Activated naive CD4-positive, alpha-beta T cell treated with anti-CD3 and anti-CD28 coated beads, Interleukin-2, amount 50 U/mL, for 72 hours (primary cell): ENCODE results near the gene SLC26A11. TPM values are rescaled to one million over a fixed set of nuclear protein-coding genes. Genes with fewer than 3 reads are reported as not detected.
"Not testable (repeated sequence)": the region's sequence is repeated elsewhere in the genome, so short reads cannot be mapped to it uniquely, and the experiment has no call there.

ENCODE experiments used
- ATAC-seq, 2 donors: fragments of 150-1000 bp; cut with Tn5 transposase; 2 replicates each; pipeline ENCODE4 v1.10.0; 2021; ENCODE audit warnings: mild to moderate bottlenecking in 2 of 2, moderate library complexity in 2 of 2
- DNase-seq, 2 donors: peaks; one replicate each; pipeline ENCODE4 v3.0.0; 2021 to 2022; ENCODE audit warnings: low spot score in 2 of 2
- H3K27ac Mint-ChIP-seq, 2 donors: one replicate each; pipeline ENCODE4 v1.8.0; 2022; ENCODE audit warnings: mild to moderate bottlenecking in 2 of 2, mixed read lengths in 2 of 2
- H3K36me3 Mint-ChIP-seq, 2 donors: one replicate each; pipeline ENCODE4 v1.8.0; 2022; ENCODE audit warnings: mixed read lengths in 2 of 2
- H3K9me3 Mint-ChIP-seq, 2 donors: one replicate each; pipeline ENCODE4 v1.8.0; 2022; ENCODE audit warnings: mixed read lengths in 2 of 2
- total RNA-seq, 2 donors: library from RNA; stranded (reverse); gene quantifications; one replicate each; pipeline ENCODE4 v1.2.3, GENCODE V29; 2022

Gene SLC26A11
- total RNA-seq, 2 donors from 2014 or later, result 7.5 to 13.1 TPM

GRCh38 chr17:80191192-80191591, 29.0 kb upstream of the SLC26A11 start:
- no peak overlapping the region for H3K27ac Mint-ChIP-seq
- ATAC-seq, result no peak
- DNase-seq, result no peak

GRCh38 chr17:80191865-80192661, 28.2 kb upstream of the SLC26A11 start:
- ATAC-seq, result no peak
- Mint-ChIP-seq H3K27ac (no peak overlapping the region), H3K36me3 (no peaks in the 10 kb centered on the region), H3K9me3 (no peaks in the 10 kb centered on the region)
- DNase-seq, result no peak

More at GRCh38 chr17:80191192-80191591, 29.0 kb upstream of the SLC26A11 start:
- Mint-ChIP-seq H3K9me3 (no peaks in the 10 kb centered on the region), H3K36me3 (no peaks in the 10 kb centered on the region)

GRCh38 chr17:80195141-80195540, 25.1 kb upstream of the SLC26A11 start:
- Mint-ChIP-seq H3K27ac (no peak overlapping the region), H3K36me3 (no peaks in the 10 kb centered on the region), H3K9me3 (no peaks in the 10 kb centered on the region)
- ATAC-seq, result no peak
- no peak for DNase-seq

- Mint-ChIP-seq H3K27ac (peak overlapping the region; percentile 34 to 87), H3K9me3 (no peaks in the 10 kb centered on the region), H3K36me3 (no peaks in the 10 kb centered on the region)
- ATAC-seq, result peak; percentile 52 to 79
- DNase-seq, result peak in 1 of 2 donors; percentile 63
These were observed 24.3 kb upstream of the SLC26A11 start for GRCh38 chr17:80195671-80196529.

GRCh38 chr17:80196652-80197051, 23.6 kb upstream of the SLC26A11 start:
- Mint-ChIP-seq H3K27ac (peak overlapping the region in 1 of 2 donors; percentile 34), H3K36me3 (no peaks in the 10 kb centered on the region), H3K9me3 (no peaks in the 10 kb centered on the region)
- no peak for DNase-seq
- no peak for ATAC-seq

- DNase-seq (no peak), ATAC-seq (no peak)
- H3K27ac Mint-ChIP-seq, result no peak overlapping the region
- no peaks in the 10 kb centered on the region for H3K36me3 Mint-ChIP-seq
- H3K9me3 Mint-ChIP-seq, result no peaks in the 10 kb centered on the region
These were observed 22.0 kb upstream of the SLC26A11 start for GRCh38 chr17:80198144-80198661.

- H3K36me3 Mint-ChIP-seq, ATAC-seq, DNase-seq, H3K27ac Mint-ChIP-seq, H3K9me3 Mint-ChIP-seq: not testable (repeated sequence)
These were observed 20.9 kb upstream of the SLC26A11 start for GRCh38 chr17:80199295-80199694.

GRCh38 chr17:80201446-80201845, 18.8 kb upstream of the SLC26A11 start:
- DNase-seq (no peak), ATAC-seq (no peak)
- Mint-ChIP-seq H3K9me3 (no peaks in the 10 kb centered on the region), H3K36me3 (no peaks in the 10 kb centered on the region), H3K27ac (peak overlapping the region in 1 of 2 donors; percentile 22)

GRCh38 chr17:80202197-80202596, 18.0 kb upstream of the SLC26A11 start:
- Mint-ChIP-seq H3K9me3 (no peaks in the 10 kb centered on the region), H3K36me3 (no peaks in the 10 kb centered on the region), H3K27ac (peak overlapping the region in 1 of 2 donors; percentile 22)
- DNase-seq (no peak), ATAC-seq (no peak)

GRCh38 chr17:80203471-80203963, 16.7 kb upstream of the SLC26A11 start:
- no peaks in the 10 kb centered on the region for H3K9me3 Mint-ChIP-seq
- ATAC-seq, result peak in 1 of 2 donors; percentile 17

GRCh38 chr17:80204626-80205468, 15.4 kb upstream of the SLC26A11 start:
- peak overlapping the region in 1 of 2 donors; percentile 52 for H3K27ac Mint-ChIP-seq
- no peaks in the 10 kb centered on the region for H3K36me3 Mint-ChIP-seq
- ATAC-seq (no peak), DNase-seq (no peak)
- no peaks in the 10 kb centered on the region for H3K9me3 Mint-ChIP-seq

More at GRCh38 chr17:80203471-80203963, 16.7 kb upstream of the SLC26A11 start:
- no peak for DNase-seq
- no peaks in the 10 kb centered on the region for H3K36me3 Mint-ChIP-seq
- no peak overlapping the region for H3K27ac Mint-ChIP-seq

- H3K9me3 Mint-ChIP-seq, result no peaks in the 10 kb centered on the region
- no peak for DNase-seq
- ATAC-seq, result no peak
- no peaks in the 10 kb centered on the region for H3K36me3 Mint-ChIP-seq
- H3K27ac Mint-ChIP-seq, result no peak overlapping the region
These were observed 14.4 kb upstream of the SLC26A11 start for GRCh38 chr17:80205811-80206210.

GRCh38 chr17:80208050-80208449, 12.2 kb upstream of the SLC26A11 start:
- DNase-seq (no peak), ATAC-seq (no peak)
- Mint-ChIP-seq H3K9me3 (no peaks in the 10 kb centered on the region), H3K36me3 (no peaks in the 10 kb centered on the region), H3K27ac (no peak overlapping the region)

- no peak for ATAC-seq
- peak overlapping the region in 1 of 2 donors; percentile 56 for H3K27ac Mint-ChIP-seq
- H3K36me3 Mint-ChIP-seq, result no peaks in the 10 kb centered on the region
- DNase-seq, result no peak
- H3K9me3 Mint-ChIP-seq, result no peaks in the 10 kb centered on the region
These were observed 10.5 kb upstream of the SLC26A11 start for GRCh38 chr17:80209765-80210164.

GRCh38 chr17:80210348-80211108, 9.7 kb upstream of the SLC26A11 start:
- peak overlapping the region in 1 of 2 donors; percentile 56 for H3K27ac Mint-ChIP-seq
- no peaks in the 10 kb centered on the region for H3K9me3 Mint-ChIP-seq
- DNase-seq, result no peak
- ATAC-seq, result no peak
- H3K36me3 Mint-ChIP-seq, result no peaks in the 10 kb centered on the region
